IMR-90 (cell line): ENCODE measurements around the gene PGM2. TPM values are rescaled to one million over a fixed set of nuclear protein-coding genes. Genes with fewer than 3 reads are reported as not detected.

Experiments used
- ATAC-seq: fragments of 200-7000 bp; cut with Tn5 transposase; 2 replicates; pipeline ENCODE4 v1.9.1; 2020; ENCODE audit warnings: low read depth, mild to moderate bottlenecking, moderate library complexity
- BruUV-seq: library from RNA; stranded (reverse); fragments of 400-500 nt; replicated peaks from 2 replicates; lab custom pipeline; 2021; lab: Mats Ljungman, UMichigan
- CTCF ChIA-PET: fragments of 300-600 bp; formaldehyde crosslinking; extraction: SDS; loops from one replicate; lab custom pipeline; 2021; ENCODE audit warnings: antibody characterized with exemption; lab: Yijun Ruan, JAX
- POLR2A ChIA-PET: fragments of 300-600 bp; sonication (Branson Sonifier 250); formaldehyde crosslinking; loops from one replicate; lab custom pipeline; 2022; ENCODE audit warnings: antibody characterized with exemption; ENCODE audit not compliant: unreplicated experiment; lab: Charles Lee
- DNase-seq: peaks from one replicate; pipeline ENCODE4 v3.0.0; 2013
- H2AFZ ChIP-seq: replicated peaks from 2 replicates; pipeline ENCODE3; 2013; ENCODE audit warnings: low read length, mild to moderate bottlenecking; ENCODE audit not compliant: poor library complexity
- H2AK5ac ChIP-seq: 2 replicates; pipeline ENCODE4 v1.6.1; 2013; ENCODE audit warnings: low read depth, low read length, inconsistent platforms
- H2AK9ac ChIP-seq: replicated peaks from 2 replicates; pipeline ENCODE3; 2013; ENCODE audit warnings: mild to moderate bottlenecking, low read depth, low read length, moderate library complexity; ENCODE audit not compliant: poor library complexity
- H2BK120ac ChIP-seq: 2 replicates; pipeline ENCODE4 v1.6.1; 2013; ENCODE audit warnings: low read depth, low read length, inconsistent platforms
- H2BK15ac ChIP-seq: 3 replicates; pipeline ENCODE4 v1.6.1; 2013; ENCODE audit warnings: low read depth, low read length, inconsistent platforms
- H2BK20ac ChIP-seq: 2 replicates; pipeline ENCODE4 v1.6.1; 2013; ENCODE audit warnings: low read depth, mild to moderate bottlenecking, inconsistent platforms, low read length, moderate library complexity
- H2BK5ac ChIP-seq: 2 replicates; pipeline ENCODE4 v1.6.1; 2013; ENCODE audit warnings: mild to moderate bottlenecking, low read depth, low read length, inconsistent platforms; ENCODE audit not compliant: poor library complexity, severe bottlenecking
- H3K14ac ChIP-seq: replicated peaks from 2 replicates; pipeline ENCODE4 v1.6.1; 2013; ENCODE audit warnings: low read depth, low read length, inconsistent platforms
- H3K18ac ChIP-seq: 2 replicates; pipeline ENCODE4 v1.6.1; 2013; ENCODE audit warnings: low read depth, low read length, control low read depth
- H3K23ac ChIP-seq: 2 replicates; pipeline ENCODE4 v1.6.1; 2013; ENCODE audit warnings: low read depth, low read length, inconsistent platforms
- H3K27ac ChIP-seq: 2 replicates; pipeline ENCODE4 v1.5.1; 2013; ENCODE audit warnings: mild to moderate bottlenecking, control low read depth, low read length; ENCODE audit not compliant: insufficient read depth
- H3K27me3 ChIP-seq: 2 replicates; pipeline ENCODE4 v1.6.1; 2013; ENCODE audit warnings: low read length; ENCODE audit not compliant: control insufficient read depth, insufficient read depth
- H3K36me3 ChIP-seq: 2 replicates; pipeline ENCODE4 v1.6.1; 2013; ENCODE audit warnings: low read length, mixed read lengths; ENCODE audit not compliant: control insufficient read depth, insufficient read depth
- H3K4ac ChIP-seq: 2 replicates; pipeline ENCODE4 v1.6.1; 2013; ENCODE audit warnings: low read depth, low read length, inconsistent platforms
- H3K4me1 ChIP-seq: 2 replicates; pipeline ENCODE4 v1.6.1; 2013; ENCODE audit warnings: low read length, mixed read lengths; ENCODE audit not compliant: control insufficient read depth, insufficient read depth
- H3K4me2 ChIP-seq: 2 replicates; pipeline ENCODE4 v1.6.1; 2013; ENCODE audit warnings: low read depth, mild to moderate bottlenecking, control low read depth, low read length, moderate library complexity
- H3K4me3 ChIP-seq: 2 replicates; pipeline ENCODE4 v1.5.1; 2013; ENCODE audit warnings: low read depth, mild to moderate bottlenecking, control low read depth, low read length, moderate library complexity; ENCODE audit not compliant: insufficient read depth
- H3K56ac ChIP-seq: 2 replicates; pipeline ENCODE4 v1.6.1; 2013; ENCODE audit warnings: low read length, inconsistent platforms; ENCODE audit not compliant: insufficient read depth; ENCODE audit errors: extremely low read depth
- H3K79me1 ChIP-seq, 2 experiments: 2 replicates each; pipeline ENCODE4 v1.6.1; 2013; ENCODE audit warnings: low read length in 2 of 2, inconsistent platforms in 1 of 2, low read depth in 1 of 2
- H3K9ac ChIP-seq: 2 replicates; pipeline ENCODE4 v1.6.1; 2013; ENCODE audit warnings: low read depth, low read length, control low read depth
- H3K9me1 ChIP-seq: 2 replicates; pipeline ENCODE4 v1.6.1; 2013; ENCODE audit warnings: low read length, inconsistent platforms; ENCODE audit not compliant: insufficient read depth
- H3K9me3 ChIP-seq: 2 replicates; pipeline ENCODE4 v1.6.1; 2013; ENCODE audit warnings: low read length; ENCODE audit not compliant: control insufficient read depth, insufficient read depth
- H4K20me1 ChIP-seq: 2 replicates; pipeline ENCODE4 v1.6.1; 2013; ENCODE audit warnings: low read length, inconsistent platforms; ENCODE audit not compliant: insufficient read depth
- H4K5ac ChIP-seq: 2 replicates; pipeline ENCODE4 v1.6.1; 2013; ENCODE audit warnings: mild to moderate bottlenecking, low read depth, low read length, control low read depth
- H4K8ac ChIP-seq, 2 experiments: 2 replicates each; pipeline ENCODE4 v1.6.1; 2013; ENCODE audit warnings: low read depth in 2 of 2, low read length in 2 of 2, control low read depth in 1 of 2, inconsistent platforms in 1 of 2
- H4K91ac ChIP-seq: 2 replicates; pipeline ENCODE4 v1.6.1; 2013; ENCODE audit warnings: low read depth, low read length, inconsistent platforms; ENCODE audit not compliant: insufficient read depth
- BHLHE40 ChIP-seq: fragments of 150-350 bp; IDR thresholded peaks from 2 replicates; pipeline ENCODE4 v1.6.1; 2016; ENCODE audit warnings: mild to moderate bottlenecking, low read depth, low read length
- CHD1 ChIP-seq: IDR thresholded peaks from 2 replicates; pipeline ENCODE4 v1.6.1; 2012; ENCODE audit warnings: low read depth, low read length, improper control_type of control experiment
- CTCF ChIP-seq: conservative IDR thresholded peaks from 2 replicates; pipeline ENCODE4 v1.5.1; 2012; ENCODE audit warnings: mild to moderate bottlenecking, low read depth, low read length, improper control_type of control experiment
- FOS ChIP-seq: fragments of 150-350 bp; IDR thresholded peaks from 2 replicates; pipeline ENCODE4 v1.6.1; 2016; ENCODE audit warnings: low read depth, low read length
- MAZ ChIP-seq: IDR thresholded peaks from 2 replicates; pipeline ENCODE4 v1.6.1; 2012; ENCODE audit warnings: low read depth, mild to moderate bottlenecking, low read length, improper control_type of control experiment, moderate library complexity, borderline replicate concordance
- RAD21 ChIP-seq: IDR thresholded peaks from 2 replicates; pipeline ENCODE4 v1.6.1; 2012; ENCODE audit warnings: low read length, improper control_type of control experiment
- RCOR1 ChIP-seq: IDR thresholded peaks from 2 replicates; pipeline ENCODE4 v1.6.1; 2012; ENCODE audit warnings: mild to moderate bottlenecking, low read length, improper control_type of control experiment; ENCODE audit not compliant: insufficient replicate concordance
- RFX5 ChIP-seq: IDR thresholded peaks from 2 replicates; pipeline ENCODE4 v1.8.0; 2012; ENCODE audit warnings: low read depth, mild to moderate bottlenecking, low read length, moderate library complexity
- dilution Hi-C: fragments of 300-500 bp; cut with HindIII; formaldehyde crosslinking; loops from one replicate; pipeline ENCODE4 v1.14.3; 2018; ENCODE audit warnings: low sequenced_read_pairs; ENCODE audit not compliant: unreplicated experiment
- in situ Hi-C: fragments of 300-500 bp; cut with MboI; formaldehyde crosslinking; loops from 3 replicates; pipeline ENCODE4 v1.14.3; 2019; ENCODE audit warnings: low sequenced_read_pairs, inconsistent platforms, mixed read lengths
- intact Hi-C: fragments of 100-400 bp; cut with micrococcal nuclease; formaldehyde crosslinking; loops from 2 replicates; pipeline ENCODE4 v1.10.0; 2022
- polyA plus RNA-seq, 3 experiments: library from polyadenylated mRNA; depleted of rRNA; stranded (reverse); fragments of >200 nt; gene quantifications; 2 replicates each; pipeline ENCODE4 v1.2.3, GENCODE V29; 2012; ENCODE audit warnings: low replicate concordance in 1 of 3
- total RNA-seq: library from RNA; depleted of rRNA; stranded (reverse); fragments of >200 nt; gene quantifications from 2 replicates; pipeline ENCODE4 v1.2.3, GENCODE V29; 2012

Gene PGM2
- total and polyA plus RNA-seq, 2 of the 4 experiments (the other 2 are of a cell fraction), result 18.7 to 26.2 TPM

GRCh38 chr4:37798616-37799015 lies 27.9 kb upstream of the PGM2 start:
- Histone ChIP-seq H2AFZ (no peak overlapping the region), H3K9me1 (no peaks in the 10 kb centered on the region), H3K9me3 (no peaks in the 10 kb centered on the region), H3K4me1 (no peaks in the 10 kb centered on the region), H3K56ac (no peak overlapping the region), H3K9ac (no peak overlapping the region), H3K4me2 (no peak overlapping the region), H3K79me1 (no peaks in the 10 kb centered on the region), H2BK15ac (no peak overlapping the region), H3K36me3 (no peaks in the 10 kb centered on the region), H2AK5ac (no peak overlapping the region), H2BK20ac (no peak overlapping the region), H4K20me1 (no peaks in the 10 kb centered on the region), H3K14ac (no peak overlapping the region), H4K5ac (no peak overlapping the region), H3K18ac (no peak overlapping the region), H4K91ac (no peak overlapping the region), H3K27ac (no peak overlapping the region), H3K4me3 (no peak overlapping the region), H2AK9ac (no peak overlapping the region), H3K23ac (no peak overlapping the region), H2BK5ac (no peak overlapping the region), H4K8ac (no peak overlapping the region), H3K27me3 (peaks cover 9% of the 10 kb centered on the region), H3K4ac (no peak overlapping the region), H2BK120ac (no peak overlapping the region)
- ChIA-PET POLR2A (no interaction called here), CTCF (interaction anchor here (1.3 kb wide), 1 partner anchor 195 kb away, joined by 3 read pairs; no protein-coding TSS in a partner anchor)
- ATAC-seq (no peak), DNase-seq (no peak)
- dilution Hi-C loops (no loop called here), in situ Hi-C loops (no loop called here), intact Hi-C loops (no loop called here)
- TF ChIP-seq FOS (no peak), RFX5 (no peak), MAZ (no peak), CTCF (no peak), BHLHE40 (no peak), CHD1 (no peak), RAD21 (no peak), RCOR1 (no peak)
- no TSS peak for BruUV-seq
